Fibroblast of pulmonary artery (primary cell): ENCODE results near the gene IKBKE.

ENCODE experiments used
- DNase-seq: peaks from one replicate; pipeline ENCODE4 v3.0.0-alpha.2; 2010; ENCODE audit warnings: low read depth
- H3K4me3 ChIP-seq: replicated peaks from 2 replicates; pipeline ENCODE4 v1.5.1; 2011; ENCODE audit warnings: low read depth, mild to moderate bottlenecking, control low read depth, low read length, moderate library complexity
- TF ChIP-seq, protein P1 (sequence below): IDR thresholded peaks from 2 replicates; pipeline ENCODE4 v1.5.1; 2011; ENCODE audit warnings: mild to moderate bottlenecking, control low read depth, low read length, inconsistent platforms; ENCODE audit errors: missing control alignments

The IKBKE gene

GRCh38 chr1:206500046-206500445 is 29.8 kb downstream of the IKBKE start:
- TF ChIP-seq, protein P1, sequence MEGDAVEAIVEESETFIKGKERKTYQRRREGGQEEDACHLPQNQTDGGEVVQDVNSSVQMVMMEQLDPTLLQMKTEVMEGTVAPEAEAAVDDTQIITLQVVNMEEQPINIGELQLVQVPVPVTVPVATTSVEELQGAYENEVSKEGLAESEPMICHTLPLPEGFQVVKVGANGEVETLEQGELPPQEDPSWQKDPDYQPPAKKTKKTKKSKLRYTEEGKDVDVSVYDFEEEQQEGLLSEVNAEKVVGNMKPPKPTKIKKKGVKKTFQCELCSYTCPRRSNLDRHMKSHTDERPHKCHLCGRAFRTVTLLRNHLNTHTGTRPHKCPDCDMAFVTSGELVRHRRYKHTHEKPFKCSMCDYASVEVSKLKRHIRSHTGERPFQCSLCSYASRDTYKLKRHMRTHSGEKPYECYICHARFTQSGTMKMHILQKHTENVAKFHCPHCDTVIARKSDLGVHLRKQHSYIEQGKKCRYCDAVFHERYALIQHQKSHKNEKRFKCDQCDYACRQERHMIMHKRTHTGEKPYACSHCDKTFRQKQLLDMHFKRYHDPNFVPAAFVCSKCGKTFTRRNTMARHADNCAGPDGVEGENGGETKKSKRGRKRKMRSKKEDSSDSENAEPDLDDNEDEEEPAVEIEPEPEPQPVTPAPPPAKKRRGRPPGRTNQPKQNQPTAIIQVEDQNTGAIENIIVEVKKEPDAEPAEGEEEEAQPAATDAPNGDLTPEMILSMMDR: no peak
- no peak overlapping the region for H3K4me3 ChIP-seq
- no peak for DNase-seq

DNA sequence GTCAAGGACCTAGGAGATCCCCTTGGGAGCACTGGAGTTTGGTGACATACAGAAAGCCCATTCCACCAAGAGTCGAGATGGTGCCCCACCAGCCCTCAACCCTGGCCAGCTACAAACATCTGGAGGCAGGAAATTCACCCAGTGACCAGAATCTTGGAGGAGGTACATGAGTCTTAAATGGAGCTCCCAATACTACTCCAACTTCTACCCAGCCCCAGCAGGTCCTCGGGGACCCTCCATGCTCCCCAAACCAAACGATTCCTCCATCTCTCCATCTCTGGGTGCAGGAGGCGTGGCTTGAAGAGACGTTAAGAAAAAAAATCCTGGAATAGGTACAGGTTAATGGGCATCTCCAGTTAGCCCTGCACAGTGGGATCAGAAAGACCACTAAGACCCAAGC is 31.6 kb downstream of the IKBKE start:
- no peak for DNase-seq
- TF ChIP-seq, protein P1: no peak
- no peak overlapping the region for H3K4me3 ChIP-seq

- TF ChIP-seq, protein P1: no peak
- DNase-seq: no peak
- no peak overlapping the region for H3K4me3 ChIP-seq
Measured at GRCh38 chr1:206502403-206502802, 32.1 kb downstream of the IKBKE start.

- TF ChIP-seq, protein P1: no peak
- no peak for DNase-seq
Measured at GRCh38 chr1:206502812-206503211, 32.5 kb downstream of the IKBKE start.

DNA sequence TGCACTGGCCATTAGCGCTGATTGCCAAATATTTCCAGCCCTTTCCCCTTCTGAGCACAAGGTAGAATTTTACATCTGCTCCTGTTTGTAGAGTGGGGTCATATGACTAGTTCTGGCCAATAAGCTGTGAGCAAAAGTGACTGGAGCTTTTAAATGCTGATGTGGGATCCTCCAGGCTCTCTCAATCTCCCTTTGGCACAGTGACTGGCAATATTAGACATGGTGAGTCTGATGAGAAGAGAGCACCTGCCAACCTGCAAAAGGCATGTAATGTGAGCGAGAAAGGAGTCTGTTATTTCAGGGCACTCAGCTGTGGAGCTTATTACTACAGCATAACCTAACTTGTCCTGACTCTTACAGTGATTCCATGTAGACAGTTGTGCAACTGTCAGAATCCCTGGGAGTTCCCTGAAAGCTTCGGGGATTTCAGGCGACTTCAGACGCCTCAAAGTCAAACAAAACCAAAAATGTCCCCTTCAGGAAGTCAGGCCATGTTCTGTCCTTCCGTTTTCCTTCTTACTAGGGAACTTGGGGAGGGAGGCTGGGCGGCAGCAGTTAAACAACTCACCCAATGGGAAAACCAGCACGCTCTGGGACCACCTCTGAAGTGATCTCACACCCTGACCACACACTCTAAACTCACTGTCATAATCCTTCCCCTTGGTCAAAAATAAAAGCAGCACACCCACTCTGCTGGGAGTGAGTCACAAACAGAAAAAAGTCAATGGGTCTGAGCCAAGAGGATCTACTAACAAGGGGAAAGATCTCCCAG is 33.5 kb downstream of the IKBKE start:
- TF ChIP-seq, protein P1: no peak
- DNase-seq: peak; percentile 94

More at GRCh38 chr1:206502812-206503211, 32.5 kb downstream of the IKBKE start:
- H3K4me3 ChIP-seq: no peak overlapping the region

DNA sequence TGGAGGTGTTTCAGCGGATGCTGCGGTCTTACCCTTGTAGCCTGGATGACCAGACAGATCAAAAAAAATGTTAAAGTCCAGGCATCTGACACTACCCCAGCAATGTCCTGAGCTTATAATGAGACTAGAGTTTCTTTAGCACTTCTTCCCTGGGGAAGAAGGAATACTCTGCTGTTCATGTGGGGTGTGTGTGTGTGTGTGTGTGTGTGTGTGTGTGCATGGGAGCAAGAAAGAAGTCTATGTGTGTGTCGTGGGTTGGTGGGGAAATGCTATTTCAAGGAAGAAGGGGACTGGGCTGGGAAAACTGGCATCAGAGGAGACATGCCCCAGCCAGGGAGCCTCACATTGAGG is 34.1 kb downstream of the IKBKE start:
- H3K4me3 ChIP-seq: no peak overlapping the region
- TF ChIP-seq, protein P1: no peak
- DNase-seq: no peak

More for the DNA sequence above, 33.5 kb downstream of the IKBKE start:
- H3K4me3 ChIP-seq: no peak overlapping the region
